ENCODE results near the gene APAF1.

APAF1 gene

GRCh38 chr12:98741196-98741555 lies 96.1 kb downstream of the APAF1 start:
- peaks cover 2 to 6% of the 10 kb centered on the region in 2 experiments for H3K36me3 ChIP-seq (ENCODE audit: control insufficient read depth in 1 of 2, insufficient read depth in 2 of 2, low read depth in 1 of 2, low read length in 2 of 2)
- no peak overlapping the region for H2BK12ac ChIP-seq (ENCODE audit: low read length in 2 of 2)
- no peak overlapping the region for H4K8ac ChIP-seq (ENCODE audit: low read length)
- no peak overlapping the region for H4K91ac ChIP-seq (ENCODE audit: low read length)
- H2BK5ac ChIP-seq (ENCODE audit: low read depth, low read length, poor library complexity, severe bottlenecking) = no peak overlapping the region
- H3K9me3 ChIP-seq (ENCODE audit: control insufficient read depth, low read length) = no peaks in the 10 kb centered on the region
- H3K23ac ChIP-seq (ENCODE audit: low read length in 2 of 2) = no peak overlapping the region
- H3K14ac ChIP-seq (ENCODE audit: low read length in 2 of 2) = no peak overlapping the region
- H3K27ac ChIP-seq (ENCODE audit: low read length, poor library complexity, severe bottlenecking) = no peak overlapping the region
- WGBS = 95% methylated on average over 4 of the region's 4 CpGs
- no peak overlapping the region for H2AFZ ChIP-seq (ENCODE audit: low read depth, low read length)
- no peak overlapping the region for H2BK15ac ChIP-seq (ENCODE audit: low read depth, poor library complexity, severe bottlenecking)
- H3K4me1 ChIP-seq (ENCODE audit: control insufficient read depth, insufficient read depth, low read depth, low read length) = peaks cover 4% of the 10 kb centered on the region
- no peak overlapping the region for H3K4ac ChIP-seq (ENCODE audit: low read depth in 1 of 2, low read length in 2 of 2)
- peaks cover 0 to 6% of the 10 kb centered on the region in 2 experiments for H3K27me3 ChIP-seq (ENCODE audit: control insufficient read depth in 1 of 2, insufficient read depth in 1 of 2, low read length in 2 of 2)
- H3K18ac ChIP-seq (ENCODE audit: low read depth in 1 of 2, low read length in 2 of 2) = no peak overlapping the region
- H2AK5ac ChIP-seq (ENCODE audit: low read length, severe bottlenecking) = no peak overlapping the region
- H3K9ac ChIP-seq (ENCODE audit: low read length) = no peak overlapping the region
- H2BK120ac ChIP-seq (ENCODE audit: low read depth, low read length) = no peak overlapping the region
- no peak overlapping the region for H3K4me3 ChIP-seq (ENCODE audit: insufficient read depth in 1 of 2, low read depth in 1 of 2, low read length in 2 of 2)
- no peak for DNase-seq
- H3K4me2 ChIP-seq (ENCODE audit: low read length, poor library complexity, severe bottlenecking) = no peak overlapping the region
- H3K79me1 ChIP-seq (replicated peaks; ENCODE audit: low read length, poor library complexity, severe bottlenecking) = no peaks in the 10 kb centered on the region

- no peak overlapping the region for H2BK12ac ChIP-seq (ENCODE audit: low read length in 2 of 2)
- no peak overlapping the region for H4K8ac ChIP-seq (ENCODE audit: low read length)
- H3K4me3 ChIP-seq (ENCODE audit: insufficient read depth in 1 of 2, low read depth in 1 of 2, low read length in 2 of 2) = no peak overlapping the region
- H2BK120ac ChIP-seq (ENCODE audit: low read depth, low read length) = no peak overlapping the region
- H3K14ac ChIP-seq (ENCODE audit: low read length in 2 of 2) = no peak overlapping the region
- peaks cover 4% of the 10 kb centered on the region for H3K4me1 ChIP-seq (ENCODE audit: control insufficient read depth, insufficient read depth, low read depth, low read length)
- H2AK5ac ChIP-seq (ENCODE audit: low read length, severe bottlenecking) = no peak overlapping the region
- H3K4ac ChIP-seq (ENCODE audit: low read depth in 1 of 2, low read length in 2 of 2) = no peak overlapping the region
- H4K91ac ChIP-seq (ENCODE audit: low read length) = no peak overlapping the region
- H2BK15ac ChIP-seq (ENCODE audit: low read depth, poor library complexity, severe bottlenecking) = peak overlapping the region; percentile 3
- H3K9me3 ChIP-seq (ENCODE audit: control insufficient read depth, low read length) = no peaks in the 10 kb centered on the region
- no peak overlapping the region for H2AFZ ChIP-seq (ENCODE audit: low read depth, low read length)
- H3K9ac ChIP-seq (ENCODE audit: low read length) = no peak overlapping the region
- H3K27me3 ChIP-seq (ENCODE audit: control insufficient read depth in 1 of 2, insufficient read depth in 1 of 2, low read length in 2 of 2) = peaks cover 0 to 11% of the 10 kb centered on the region in 2 experiments
- no peak overlapping the region for H3K18ac ChIP-seq (ENCODE audit: low read depth in 1 of 2, low read length in 2 of 2)
- no peak overlapping the region for H2BK5ac ChIP-seq (ENCODE audit: low read depth, low read length, poor library complexity, severe bottlenecking)
- H3K27ac ChIP-seq (ENCODE audit: low read length, poor library complexity, severe bottlenecking) = no peak overlapping the region
- 45% methylated on average over 12 of the region's 12 CpGs for WGBS
- H3K79me1 ChIP-seq (replicated peaks; ENCODE audit: low read length, poor library complexity, severe bottlenecking) = no peaks in the 10 kb centered on the region
- H3K4me2 ChIP-seq (ENCODE audit: low read length, poor library complexity, severe bottlenecking) = no peak overlapping the region
- no peak for DNase-seq
- peaks cover 0 to 4% of the 10 kb centered on the region in 2 experiments for H3K36me3 ChIP-seq (ENCODE audit: control insufficient read depth in 1 of 2, insufficient read depth in 2 of 2, low read depth in 1 of 2, low read length in 2 of 2)
- H3K23ac ChIP-seq (ENCODE audit: low read length in 2 of 2) = no peak overlapping the region
Observed at GRCh38 chr12:98741556-98742265, 96.6 kb downstream of the APAF1 start.

- no peak overlapping the region for H3K14ac ChIP-seq (ENCODE audit: low read length in 2 of 2)
- H3K4me3 ChIP-seq (ENCODE audit: insufficient read depth in 1 of 2, low read depth in 1 of 2, low read length in 2 of 2) = no peak overlapping the region
- H3K23ac ChIP-seq (ENCODE audit: low read length in 2 of 2) = no peak overlapping the region
- H3K18ac ChIP-seq (ENCODE audit: low read depth in 1 of 2, low read length in 2 of 2) = no peak overlapping the region
- peaks cover 0 to 20% of the 10 kb centered on the region in 2 experiments for H3K27me3 ChIP-seq (ENCODE audit: control insufficient read depth in 1 of 2, insufficient read depth in 1 of 2, low read length in 2 of 2)
- H3K27ac ChIP-seq (ENCODE audit: low read length, poor library complexity, severe bottlenecking) = no peak overlapping the region
- H3K79me1 ChIP-seq (replicated peaks; ENCODE audit: low read length, poor library complexity, severe bottlenecking) = no peaks in the 10 kb centered on the region
- no peak overlapping the region for H2BK120ac ChIP-seq (ENCODE audit: low read depth, low read length)
- peaks cover 0 to 4% of the 10 kb centered on the region in 2 experiments for H3K36me3 ChIP-seq (ENCODE audit: control insufficient read depth in 1 of 2, insufficient read depth in 2 of 2, low read depth in 1 of 2, low read length in 2 of 2)
- no peaks in the 10 kb centered on the region for H3K9me3 ChIP-seq (ENCODE audit: control insufficient read depth, low read length)
- 0% methylated on average over 2 of the region's 4 CpGs for WGBS
- H3K9ac ChIP-seq (ENCODE audit: low read length) = no peak overlapping the region
- H3K4me1 ChIP-seq (ENCODE audit: control insufficient read depth, insufficient read depth, low read depth, low read length) = peaks cover 3% of the 10 kb centered on the region
- H3K4ac ChIP-seq (ENCODE audit: low read depth in 1 of 2, low read length in 2 of 2) = no peak overlapping the region
- H4K91ac ChIP-seq (ENCODE audit: low read length) = no peak overlapping the region
- H3K4me2 ChIP-seq (ENCODE audit: low read length, poor library complexity, severe bottlenecking) = no peak overlapping the region
- H2BK15ac ChIP-seq (ENCODE audit: low read depth, poor library complexity, severe bottlenecking) = no peak overlapping the region
- H2BK12ac ChIP-seq (ENCODE audit: low read length in 2 of 2) = no peak overlapping the region
- no peak overlapping the region for H2BK5ac ChIP-seq (ENCODE audit: low read depth, low read length, poor library complexity, severe bottlenecking)
- DNase-seq = peak; percentile 33
- no peak overlapping the region for H4K8ac ChIP-seq (ENCODE audit: low read length)
- no peak overlapping the region for H2AK5ac ChIP-seq (ENCODE audit: low read length, severe bottlenecking)
- no peak overlapping the region for H2AFZ ChIP-seq (ENCODE audit: low read depth, low read length)
Observed at GRCh38 chr12:98743362-98743953, 98.4 kb downstream of the APAF1 start.

GRCh38 chr12:98744680-98745079 lies 99.6 kb downstream of the APAF1 start:
- Histone ChIP-seq H3K9me3 (ENCODE audit: control insufficient read depth, low read length) (no peaks in the 10 kb centered on the region), H3K9ac (ENCODE audit: low read length) (no peak overlapping the region), H3K27ac (ENCODE audit: low read length, poor library complexity, severe bottlenecking) (no peak overlapping the region), H2BK12ac (ENCODE audit: low read length in 2 of 2) (no peak overlapping the region), H3K4ac (ENCODE audit: low read depth in 1 of 2, low read length in 2 of 2) (no peak overlapping the region), H4K91ac (ENCODE audit: low read length) (no peak overlapping the region), H3K4me3 (ENCODE audit: insufficient read depth in 1 of 2, low read depth in 1 of 2, low read length in 2 of 2) (no peak overlapping the region), H3K4me1 (ENCODE audit: control insufficient read depth, insufficient read depth, low read depth, low read length) (peaks cover 3% of the 10 kb centered on the region), H3K23ac (ENCODE audit: low read length in 2 of 2) (no peak overlapping the region), H2BK15ac (ENCODE audit: low read depth, poor library complexity, severe bottlenecking) (no peak overlapping the region), H3K18ac (ENCODE audit: low read depth in 1 of 2, low read length in 2 of 2) (no peak overlapping the region), H4K8ac (ENCODE audit: low read length) (no peak overlapping the region), H3K4me2 (ENCODE audit: low read length, poor library complexity, severe bottlenecking) (no peak overlapping the region), H2AK5ac (ENCODE audit: low read length, severe bottlenecking) (no peak overlapping the region), H2BK5ac (ENCODE audit: low read depth, low read length, poor library complexity, severe bottlenecking) (no peak overlapping the region), H3K79me1 (replicated peaks; ENCODE audit: low read length, poor library complexity, severe bottlenecking) (no peaks in the 10 kb centered on the region), H2BK120ac (ENCODE audit: low read depth, low read length) (no peak overlapping the region), H3K14ac (ENCODE audit: low read length in 2 of 2) (no peak overlapping the region), H3K36me3 (ENCODE audit: control insufficient read depth in 1 of 2, insufficient read depth in 2 of 2, low read depth in 1 of 2, low read length in 2 of 2) (peaks cover 0 to 4% of the 10 kb centered on the region in 2 experiments), H3K27me3 (ENCODE audit: control insufficient read depth in 1 of 2, insufficient read depth in 1 of 2, low read length in 2 of 2) (peaks cover 0 to 25% of the 10 kb centered on the region in 2 experiments), H2AFZ (ENCODE audit: low read depth, low read length) (no peak overlapping the region)
- no peak for DNase-seq
- WGBS = no CpG with 5 or more reads among the region's 3 CpGs

Measured in mesenchymal stem cell (in vitro differentiated cells and primary cell).